GM19467 (cell line): ENCODE results near the gene CAPN8.

Experiments used
- ATAC-seq: cut with Tn5 transposase; IDR thresholded peaks from one replicate; pipeline ENCODE4 v1.9.1; 2021; ENCODE audit warnings: mild to moderate bottlenecking, moderate library complexity; ENCODE audit not compliant: unreplicated experiment

The CAPN8 gene

GRCh38 chr1:223620297-223620897 is 45.1 kb downstream of the CAPN8 start:
- ATAC-seq, result no peak

- no peak for ATAC-seq
Measured at GRCh38 chr1:223618680-223619079, 46.8 kb downstream of the CAPN8 start.

GRCh38 chr1:223617323-223618070 is 48.0 kb downstream of the CAPN8 start:
- ATAC-seq, result no peak

GRCh38 chr1:223616586-223616985 is 48.9 kb downstream of the CAPN8 start:
- no peak for ATAC-seq

GRCh38 chr1:223611936-223612335 is 53.6 kb downstream of the CAPN8 start:
- no peak for ATAC-seq

- no peak for ATAC-seq
Measured at GRCh38 chr1:223609977-223610376, 55.5 kb downstream of the CAPN8 start.

GRCh38 chr1:223609066-223609465 is 56.4 kb downstream of the CAPN8 start:
- no peak for ATAC-seq

GRCh38 chr1:223558512-223558911 is 107.0 kb downstream of the CAPN8 start:
- ATAC-seq, result no peak

- no peak for ATAC-seq
Measured at GRCh38 chr1:223557130-223557475, 108.4 kb downstream of the CAPN8 start.

GRCh38 chr1:223556414-223557129 is 108.9 kb downstream of the CAPN8 start:
- ATAC-seq, result peak; percentile 87

- ATAC-seq, result no peak
Measured at GRCh38 chr1:223553957-223554356, 111.5 kb downstream of the CAPN8 start.

GRCh38 chr1:223551610-223552009 is 113.9 kb downstream of the CAPN8 start:
- ATAC-seq, result no peak

- ATAC-seq, result no peak
Measured at GRCh38 chr1:223549740-223550139, 115.8 kb downstream of the CAPN8 start.

GRCh38 chr1:223547316-223548114 is 118.0 kb downstream of the CAPN8 start:
- ATAC-seq, result no peak

GRCh38 chr1:223545343-223545742 is 120.2 kb downstream of the CAPN8 start:
- no peak for ATAC-seq

GRCh38 chr1:223543560-223543959 is 121.9 kb downstream of the CAPN8 start:
- no peak for ATAC-seq

GRCh38 chr1:223542831-223543230 is 122.7 kb downstream of the CAPN8 start:
- no peak for ATAC-seq

- no peak for ATAC-seq
Measured at GRCh38 chr1:223540485-223541106, 124.9 kb downstream of the CAPN8 start.

GRCh38 chr1:223539750-223540149 is 125.8 kb downstream of the CAPN8 start:
- ATAC-seq, result no peak

GRCh38 chr1:223538981-223539380 is 126.5 kb downstream of the CAPN8 start:
- ATAC-seq, result no peak

GRCh38 chr1:223535319-223535718 is 130.2 kb downstream of the CAPN8 start:
- ATAC-seq, result no peak
